Measurements from ENCODE around the gene BTBD16.

DNA sequence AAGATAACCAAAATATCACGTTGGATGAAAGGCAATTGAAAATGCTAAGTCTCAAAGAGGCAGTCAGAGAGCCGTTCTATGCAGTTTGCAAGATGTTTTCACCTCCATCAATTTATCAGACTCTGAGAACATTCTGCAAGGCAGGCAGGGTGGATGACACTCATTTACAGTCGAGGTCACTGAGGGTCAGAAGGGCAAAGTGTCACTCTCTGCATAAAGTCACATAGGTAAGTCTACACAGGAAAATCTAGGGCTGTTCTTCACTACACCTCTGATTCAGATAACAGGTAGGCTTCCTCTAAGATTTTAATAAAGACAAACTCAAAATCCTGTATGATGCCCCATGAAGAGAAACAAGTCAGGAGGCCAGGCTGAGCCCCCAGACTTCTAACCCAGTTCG is 102.0 kb downstream of the BTBD16 start:
- TF ChIP-seq GATA2 (IDR thresholded peaks at IDR 0.05; ENCODE audit: low read depth, low read length) (no peak), GATA3 (IDR thresholded peaks at IDR 0.05; ENCODE audit: low read depth, low read length) (no peak)

All from SH-SY5Y (cell line).